Transverse colon (tissue), 4 donors: ENCODE results near the gene SELPLG. TPM values are rescaled to one million over a fixed set of nuclear protein-coding genes. Genes with fewer than 3 reads are reported as not detected.
A peak's percentile ranks its signal among the peaks of the same experiment; 100 is the strongest.

Experiments
- DNase-seq: peaks from one replicate; pipeline ENCODE4 v3.0.0-alpha.2; 2019
- H3K27ac ChIP-seq, 4 donors: fragments of 200-600 bp; sonication (generic); 2 replicates each; pipeline ENCODE4 v1.5.1; 2016 to 2018; ENCODE audit warnings: inconsistent platforms in 4 of 4
- H3K27me3 ChIP-seq: fragments of 200-600 bp; sonication (generic); 2 replicates; pipeline ENCODE4 v1.5.1; 2017; ENCODE audit warnings: inconsistent platforms
- H3K36me3 ChIP-seq, 4 donors: fragments of 200-600 bp; sonication (generic); 2 replicates each; pipeline ENCODE4 v1.5.1; 2017 to 2019; ENCODE audit warnings: inconsistent platforms in 4 of 4
- H3K4me1 ChIP-seq, 4 donors: fragments of 200-600 bp; sonication (generic); 2 replicates each; pipeline ENCODE4 v1.5.1; 2017 to 2020; ENCODE audit warnings: inconsistent platforms in 4 of 4
- H3K4me3 ChIP-seq, 4 donors: fragments of 200-600 bp; sonication (generic); 1 replicate in 1 of 4; 2 replicates in 3 of 4; pipeline versions ENCODE4 v1.5.1 to v1.6.1; 2017 to 2019; ENCODE audit warnings: inconsistent platforms in 4 of 4
- H3K9me3 ChIP-seq, 2 donors: fragments of 200-600 bp; sonication (generic); 2 replicates each; pipeline ENCODE4 v1.5.1; 2017 to 2019; ENCODE audit warnings: inconsistent platforms in 2 of 2
- CTCF ChIP-seq, 5 experiments: fragments of 200-600 bp in 3 of 5; fragments of 450-650 bp in 2 of 5; sonication (generic) in 3 of 5; IDR thresholded peaks; 1 replicate in 2 of 5; 2 replicates in 3 of 5; pipeline ENCODE4 v1.5.1; 2016 to 2017; ENCODE audit warnings: antibody characterized with exemption in 5 of 5, inconsistent platforms in 3 of 5, mild to moderate bottlenecking in 2 of 5, moderate library complexity in 1 of 5
- EP300 ChIP-seq: sonication (generic); formaldehyde crosslinking; IDR thresholded peaks from one replicate; pipeline ENCODE4 v1.6.1; 2017; ENCODE audit warnings: antibody characterized with exemption, low read depth
- POLR2A ChIP-seq: fragments of 450-650 bp; IDR thresholded peaks from one replicate; pipeline ENCODE4 v1.6.1; 2016; ENCODE audit warnings: antibody characterized with exemption, mild to moderate bottlenecking, moderate library complexity
- POLR2AphosphoS5 ChIP-seq, 3 donors: sonication (generic); formaldehyde crosslinking; IDR thresholded peaks; one replicate each; pipeline ENCODE4 v1.6.1; 2016; ENCODE audit warnings: antibody characterized with exemption in 3 of 3
- whole genome bisulfite sequencing, 2 donors: methylation state at CpG; one replicate each; pipeline ENCODE4 v1.1.5; 2018; ENCODE audit warnings: low coverage in 1 of 2; 5-methylcytosine and 5-hydroxymethylcytosine counted together
- in situ Hi-C, 4 donors: fragments of 200-750 bp; cut with MboI; loops; one replicate each; pipeline versions ENCODE4 v1.15.0 to v1.15.1; 2017; ENCODE audit warnings: low sequenced_read_pairs in 3 of 4, low pct_ligation_motif_present in 1 of 4, low pct_unique_long_range_greater_than_20kb in 1 of 4
- intact Hi-C: fragments of 100-400 bp; cut with DNase I; formaldehyde crosslinking; loops from one replicate; pipeline ENCODE4 v1.15.1; 2023; ENCODE audit warnings: low total_unique reads
- total RNA-seq, 4 donors: library from RNA; depleted of rRNA; stranded (reverse); fragments of >200 nt; gene quantifications; one replicate each; pipeline ENCODE4 v1.1.0, GENCODE V29; 2016

Gene SELPLG
- total RNA-seq, 4 donors from 2014 or later, result 1.6 to 9.4 (median 3.6) TPM

- H3K36me3 ChIP-seq, result no peaks in the 10 kb centered on the region
- no peak overlapping the region for H3K4me3 ChIP-seq
- no peaks in the 10 kb centered on the region for H3K9me3 ChIP-seq
- WGBS, 2 donors, result 94 to 97% methylated on average over 3 of the region's 3 CpGs
- DNase-seq, result no peak
- in situ Hi-C loops, result no loop called here
- no peak overlapping the region for H3K27ac ChIP-seq
- no peaks in the 10 kb centered on the region for H3K4me1 ChIP-seq
- no peaks in the 10 kb centered on the region for H3K27me3 ChIP-seq
- intact Hi-C loops, result no loop called here
- no peak for TF ChIP-seq EP300
- TF ChIP-seq POLR2A, result no peak
- TF ChIP-seq CTCF (IDR thresholded peaks at IDR 0.05), result no peak
- no peak for TF ChIP-seq POLR2AphosphoS5 (IDR thresholded peaks at IDR 0.05)
These were observed 54.9 kb downstream of the SELPLG start for GRCh38 chr12:108578813-108579212.

GRCh38 chr12:108578264-108578663 lies 55.4 kb downstream of the SELPLG start:
- Histone ChIP-seq H3K27ac (no peak overlapping the region), H3K27me3 (no peaks in the 10 kb centered on the region), H3K9me3 (no peaks in the 10 kb centered on the region), H3K4me3 (no peak overlapping the region), H3K4me1 (peaks cover 0 to 4% (median 0%) of the 10 kb centered on the region in 4 donors), H3K36me3 (no peaks in the 10 kb centered on the region)
- DNase-seq, result no peak
- in situ Hi-C loops (no loop called here), intact Hi-C loops (no loop called here)
- WGBS, 2 donors, result 100% methylated on average over 2 of the region's 2 CpGs
- TF ChIP-seq POLR2AphosphoS5 (IDR thresholded peaks at IDR 0.05), result no peak
- TF ChIP-seq CTCF (IDR thresholded peaks at IDR 0.05), result no peak
- TF ChIP-seq EP300, result no peak
- TF ChIP-seq POLR2A, result no peak

GRCh38 chr12:108577458-108577857 lies 56.2 kb downstream of the SELPLG start:
- Histone ChIP-seq H3K27ac (no peak overlapping the region), H3K27me3 (no peaks in the 10 kb centered on the region), H3K4me1 (peaks cover 3 to 13% (median 5%) of the 10 kb centered on the region in 4 donors), H3K36me3 (no peaks in the 10 kb centered on the region), H3K9me3 (no peaks in the 10 kb centered on the region), H3K4me3 (no peak overlapping the region)
- in situ Hi-C loops (no loop called here), intact Hi-C loops (no loop called here)
- DNase-seq, result no peak
- no peak for TF ChIP-seq POLR2AphosphoS5 (IDR thresholded peaks at IDR 0.05)
- TF ChIP-seq POLR2A, result no peak
- no peak for TF ChIP-seq CTCF (IDR thresholded peaks at IDR 0.05)
- TF ChIP-seq EP300, result no peak

GRCh38 chr12:108576660-108577234 lies 56.9 kb downstream of the SELPLG start:
- peaks cover 3 to 17% (median 6%) of the 10 kb centered on the region in 4 donors for H3K4me1 ChIP-seq
- H3K27me3 ChIP-seq, result no peaks in the 10 kb centered on the region
- 74 to 80% methylated on average over 1 to 6 of the region's 6 CpGs for WGBS, 2 donors
- H3K9me3 ChIP-seq, result no peaks in the 10 kb centered on the region
- H3K4me3 ChIP-seq, result no peak overlapping the region
- no peaks in the 10 kb centered on the region for H3K36me3 ChIP-seq
- no peak overlapping the region for H3K27ac ChIP-seq
- TF ChIP-seq POLR2A (no peak), CTCF (IDR thresholded peaks at IDR 0.05) (no peak), EP300 (no peak), POLR2AphosphoS5 (IDR thresholded peaks at IDR 0.05) (no peak)
- peak; percentile 5 for DNase-seq
- in situ Hi-C loops (no loop called here), intact Hi-C loops (no loop called here)
